IPS-11a (cell line): ENCODE results near the gene AGK.

Experiments
- H3K4me3 ChIP-seq: one replicate; pipeline ENCODE4 v1.5.1; 2013; ENCODE audit warnings: low read depth, low read length, control low read depth

The AGK gene

GRCh38 chr7:141551094-141551781 lies at the start of gene AGK:
AGK (plus strand) TSS chr7:141551410; CDS start chr7:141555467, 4,057 bp downstream.
- H3K4me3 ChIP-seq = peak within 1 kb of the TSS; percentile 84

- H3K4me3 ChIP-seq = no peak overlapping the region
Observed at GRCh38 chr7:141501451-141501850, 49.8 kb upstream of the AGK start.

- no peak overlapping the region for H3K4me3 ChIP-seq
Observed at GRCh38 chr7:141511316-141511675, 39.9 kb upstream of the AGK start.

GRCh38 chr7:141511676-141512396 lies 39.4 kb upstream of the AGK start:
- no peak overlapping the region for H3K4me3 ChIP-seq

GRCh38 chr7:141512597-141512996 lies 38.6 kb upstream of the AGK start:
- no peak overlapping the region for H3K4me3 ChIP-seq

- H3K4me3 ChIP-seq = no peak overlapping the region
Observed at GRCh38 chr7:141513720-141514119, 37.5 kb upstream of the AGK start.

GRCh38 chr7:141515941-141516340 lies 35.3 kb upstream of the AGK start:
- no peak overlapping the region for H3K4me3 ChIP-seq

GRCh38 chr7:141519623-141520022 lies 31.6 kb upstream of the AGK start:
- no peak overlapping the region for H3K4me3 ChIP-seq

GRCh38 chr7:141522657-141523342 lies 28.4 kb upstream of the AGK start:
- no peak overlapping the region for H3K4me3 ChIP-seq

- no peak overlapping the region for H3K4me3 ChIP-seq
Observed at GRCh38 chr7:141525973-141526514, 25.2 kb upstream of the AGK start.

GRCh38 chr7:141527076-141527475 lies 24.1 kb upstream of the AGK start:
- no peak overlapping the region for H3K4me3 ChIP-seq

GRCh38 chr7:141528399-141528798 lies 22.8 kb upstream of the AGK start:
- no peak overlapping the region for H3K4me3 ChIP-seq

GRCh38 chr7:141533149-141533949 lies 17.9 kb upstream of the AGK start:
- H3K4me3 ChIP-seq = no peak overlapping the region

GRCh38 chr7:141534757-141535737 lies 16.2 kb upstream of the AGK start:
- no peak overlapping the region for H3K4me3 ChIP-seq

GRCh38 chr7:141537906-141538305 lies 13.3 kb upstream of the AGK start:
- no peak overlapping the region for H3K4me3 ChIP-seq

GRCh38 chr7:141541375-141541774 lies 9.8 kb upstream of the AGK start:
- H3K4me3 ChIP-seq = no peak overlapping the region

- no peak overlapping the region for H3K4me3 ChIP-seq
Observed at GRCh38 chr7:141544831-141545230, 6.4 kb upstream of the AGK start.

GRCh38 chr7:141549582-141549981 lies 1.6 kb upstream of the AGK start:
- H3K4me3 ChIP-seq = no peak overlapping the region

GRCh38 chr7:141550386-141551093 lies 670 bp upstream of the AGK start:
- H3K4me3 ChIP-seq = peak overlapping the region; percentile 84
